HepG2 (cell line): ENCODE results near the gene CYP4F2. TPM values are rescaled to one million over a fixed set of nuclear protein-coding genes. Genes with fewer than 3 reads are reported as not detected.

Experiments
- ATAC-seq: fragments of 200-7000 bp; cut with Tn5 transposase; 3 replicates; pipeline ENCODE4 v1.9.1; 2020; ENCODE audit warnings: mild to moderate bottlenecking, moderate library complexity
- BruUV-seq: library from RNA; stranded (reverse); fragments of 400-500 nt; replicated peaks from 2 replicates; lab custom pipeline; 2021; lab: Mats Ljungman, UMichigan
- CTCF ChIA-PET: fragments of 300-600 bp; formaldehyde crosslinking; extraction: SDS; loops from one replicate; lab custom pipeline; 2021; ENCODE audit warnings: low total read pairs, inconsistent platforms, low intra/inter-chr PET ratio; lab: Yijun Ruan, JAX
- POLR2A ChIA-PET: fragments of 350-600 bp; sonication (Branson Sonifier 250); formaldehyde crosslinking; loops from one replicate; lab custom pipeline; 2020; ENCODE audit warnings: antibody characterized with exemption, inconsistent platforms; lab: Yijun Ruan, JAX
- DNase-seq: peaks from one replicate; pipeline ENCODE4 v3.0.0-alpha.2; 2015; ENCODE audit warnings: low spot score
- FAIRE-seq: peaks from 3 replicates; lab custom pipeline; 2011; peaks lifted over from hg19 to GRCh38; lab: Jason Lieb, UNC
- H2AFZ ChIP-seq: one replicate; pipeline ENCODE4 v1.6.1; 2011; ENCODE audit warnings: low read length, inconsistent platforms
- H3K27ac ChIP-seq: fragments of 300-600 bp; 3 replicates; pipeline ENCODE4 v1.8.0; 2011; ENCODE audit warnings: mixed run types, mild to moderate bottlenecking, mixed read lengths, low read length, inconsistent platforms; ENCODE audit not compliant: insufficient read depth; ENCODE audit errors: extremely low read length
- H3K27me3 ChIP-seq, 2 experiments: fragments of 200-600 bp in 1 of 2; 2 replicates in 1 of 2; 3 replicates in 1 of 2; pipeline versions ENCODE4 v1.6.0 to v1.8.0; 2011; ENCODE audit warnings: low read length in 2 of 2, mild to moderate bottlenecking in 2 of 2, moderate library complexity in 2 of 2, inconsistent platforms in 1 of 2; ENCODE audit not compliant: insufficient read depth in 2 of 2, control insufficient read depth in 1 of 2
- H3K36me3 ChIP-seq, 2 experiments: fragments of 200-600 bp in 1 of 2; replicated peaks in 1 of 2; 2 replicates in 1 of 2; 3 replicates in 1 of 2; pipeline versions ENCODE4 v1.5.1 to v1.8.0; 2011; ENCODE audit warnings: low read length in 2 of 2, inconsistent platforms in 1 of 2; ENCODE audit not compliant: insufficient read depth in 2 of 2, control insufficient read depth in 1 of 2
- H3K4me1 ChIP-seq: 2 replicates; pipeline ENCODE4 v1.5.1; 2012; ENCODE audit warnings: low read length, inconsistent platforms; ENCODE audit not compliant: insufficient read depth
- H3K4me2 ChIP-seq: 2 replicates; pipeline ENCODE4 v1.6.0; 2011; ENCODE audit warnings: low read depth, low read length, inconsistent platforms
- H3K4me3 ChIP-seq, 3 experiments: fragments of 200-600 bp in 1 of 3; sonication (generic), shearing (Covaris generic) in 1 of 3; replicated peaks in 1 of 3; 2 replicates each; pipeline ENCODE4 v1.5.1; 2011 to 2016; ENCODE audit warnings: low read length in 3 of 3, inconsistent platforms in 2 of 3, low read depth in 2 of 3, mild to moderate bottlenecking in 2 of 3, control low read depth in 1 of 3, mixed read lengths in 1 of 3; ENCODE audit not compliant: insufficient read depth in 1 of 3
- H3K79me2 ChIP-seq: one replicate; pipeline ENCODE4 v1.6.1; 2011; ENCODE audit warnings: low read length, inconsistent platforms; ENCODE audit not compliant: insufficient read depth
- H3K9ac ChIP-seq: 2 replicates; pipeline ENCODE4 v1.6.0; 2011; ENCODE audit warnings: mild to moderate bottlenecking, low read depth, low read length, inconsistent platforms; ENCODE audit not compliant: insufficient read depth
- H3K9me3 ChIP-seq: 2 replicates; pipeline ENCODE4 v1.5.1; 2012; ENCODE audit warnings: mild to moderate bottlenecking, low read length
- H4K20me1 ChIP-seq: 2 replicates; pipeline ENCODE4 v1.6.0; 2011; ENCODE audit warnings: inconsistent platforms, mild to moderate bottlenecking, low read length, moderate library complexity; ENCODE audit not compliant: insufficient read depth
- GFI1 ChIP-seq: sonication (generic); formaldehyde crosslinking; IDR thresholded peaks from 2 replicates; pipeline ENCODE4 v1.5.0; 2020; ENCODE audit warnings: missing genetic modification reagents, mild to moderate bottlenecking, borderline replicate concordance
- HBP1 ChIP-seq: IDR thresholded peaks from 2 replicates; pipeline ENCODE4 v1.6.1; 2016; ENCODE audit warnings: low read depth, control low read depth
- POGZ ChIP-seq: sonication (generic); formaldehyde crosslinking; IDR thresholded peaks from 2 replicates; pipeline ENCODE4 v1.4.0; 2020; ENCODE audit warnings: mild to moderate bottlenecking, missing genetic modification reagents
- SOX5 ChIP-seq: IDR thresholded peaks from 2 replicates; pipeline ENCODE4 v1.6.1; 2016; ENCODE audit warnings: borderline replicate concordance
- ZFYVE20 ChIP-seq: sonication (generic); formaldehyde crosslinking; IDR thresholded peaks from 2 replicates; pipeline ENCODE4 v1.8.0; 2023; ENCODE audit warnings: low read depth, mild to moderate bottlenecking, moderate library complexity, missing genetic modification reagents, borderline replicate concordance
- ZNF616 ChIP-seq: sonication (generic); formaldehyde crosslinking; IDR thresholded peaks from 2 replicates; pipeline ENCODE4 v1.5.0; 2020; ENCODE audit warnings: low read depth, mild to moderate bottlenecking, missing genetic modification reagents
- ZNF781 ChIP-seq: sonication (generic); formaldehyde crosslinking; IDR thresholded peaks from 2 replicates; pipeline ENCODE4 v1.5.1; 2020; ENCODE audit warnings: borderline replicate concordance, mild to moderate bottlenecking, missing genetic modification reagents; ENCODE audit errors: not compliant biosample characterization
- whole genome bisulfite sequencing: methylation state at CpG from one replicate; pipeline ENCODE4 v1.1.6; 2017; ENCODE audit warnings: low lambda C conversion rate; 5-methylcytosine and 5-hydroxymethylcytosine counted together
- in situ Hi-C: cut with HindIII; loops from 2 replicates; pipeline ENCODE4 v1.10.0; 2017; ENCODE audit warnings: low pct_unique_long_range_greater_than_20kb; ENCODE audit not compliant: extremely low pct_ligation_motif_present
- intact Hi-C: fragments of 100-400 bp; cut with micrococcal nuclease; formaldehyde crosslinking; loops from one replicate; pipeline ENCODE4 v1.10.0; 2022; ENCODE audit not compliant: unreplicated experiment
- polyA plus RNA-seq, 8 experiments: library from polyadenylated mRNA; depleted of rRNA in 3 of 8; stranded (reverse) in 7 of 8; unstranded in 1 of 8; fragments of >200 nt; fragmentation: Illumina TruSeq in 4 of 8; extraction: Trizol in 4 of 8; gene quantifications; 2 replicates each; pipeline versions ENCODE4 v1.2.1 to v1.2.3, GENCODE V29; 2011 to 2016; ENCODE audit warnings: low read depth in 4 of 8, missing spikeins in 1 of 8, mixed read lengths in 1 of 8; ENCODE audit not compliant: insufficient read depth in 1 of 8
- total RNA-seq, 5 experiments: library from RNA; depleted of rRNA; stranded (reverse); fragments of >200 nt; fragmentation: Illumina TruSeq; extraction: Trizol; gene quantifications; 2 replicates each; pipeline ENCODE4 v1.2.3, GENCODE V29; 2016; ENCODE audit warnings: low read depth in 1 of 5

Gene CYP4F2
- total and polyA plus RNA-seq, 2 of the 13 experiments (the other 11 are each of a cell fraction or from before 2014, with no cell fraction given) = 3.7 to 3.9 TPM

GRCh38 chr19:15897738-15898276, at the start of gene CYP4F2 (continued):
- TF ChIP-seq POGZ = peak; percentile 69

- no peak overlapping the region for H2AFZ ChIP-seq
- no peaks in the 10 kb centered on the region for H3K27me3 ChIP-seq
- DNase-seq = no peak
- in situ Hi-C loops (no loop called here), intact Hi-C loops (no loop called here)
- no peaks in the 10 kb centered on the region for H4K20me1 ChIP-seq
- no peak overlapping the region for H3K9ac ChIP-seq
- no TSS peak for BruUV-seq
- no peak for FAIRE-seq
- no peaks in the 10 kb centered on the region for H3K79me2 ChIP-seq
- no peak overlapping the region for H3K4me3 ChIP-seq
- no peak for ATAC-seq
- peaks cover 15% of the 10 kb centered on the region; the same call in 1 of the 2 replicates for H3K9me3 ChIP-seq
- ChIA-PET CTCF (no interaction called here), POLR2A (no interaction called here)
- TF ChIP-seq SOX5 (CRISPR knock-in tag) (no peak), ZNF616 (no peak), HBP1 (CRISPR knock-in tag) (no peak), GFI1 (CRISPR knock-in tag) (no peak), ZNF781 (CRISPR knock-in tag) (no peak), ZFYVE20 (no peak)
- H3K4me1 ChIP-seq = no peaks in the 10 kb centered on the region
- H3K4me2 ChIP-seq = no peak overlapping the region
- H3K36me3 ChIP-seq = no peaks in the 10 kb centered on the region
- WGBS = under 1% methylated on average over 4 of the region's 4 CpGs
- no peak overlapping the region for H3K27ac ChIP-seq
Observed at GRCh38 chr19:15945301-15945700, 47.4 kb upstream of the CYP4F2 start.
